ENCODE measurements around the gene PRDM15. TPM values are rescaled to one million over a fixed set of nuclear protein-coding genes. Genes with fewer than 3 reads are reported as not detected.

The PRDM15 gene
- total and polyA plus RNA-seq, 2 donors (not counting 3 experiments of a cell fraction or from before 2014, with no cell fraction given), result 11.8 to 12.9 TPM

DNA sequence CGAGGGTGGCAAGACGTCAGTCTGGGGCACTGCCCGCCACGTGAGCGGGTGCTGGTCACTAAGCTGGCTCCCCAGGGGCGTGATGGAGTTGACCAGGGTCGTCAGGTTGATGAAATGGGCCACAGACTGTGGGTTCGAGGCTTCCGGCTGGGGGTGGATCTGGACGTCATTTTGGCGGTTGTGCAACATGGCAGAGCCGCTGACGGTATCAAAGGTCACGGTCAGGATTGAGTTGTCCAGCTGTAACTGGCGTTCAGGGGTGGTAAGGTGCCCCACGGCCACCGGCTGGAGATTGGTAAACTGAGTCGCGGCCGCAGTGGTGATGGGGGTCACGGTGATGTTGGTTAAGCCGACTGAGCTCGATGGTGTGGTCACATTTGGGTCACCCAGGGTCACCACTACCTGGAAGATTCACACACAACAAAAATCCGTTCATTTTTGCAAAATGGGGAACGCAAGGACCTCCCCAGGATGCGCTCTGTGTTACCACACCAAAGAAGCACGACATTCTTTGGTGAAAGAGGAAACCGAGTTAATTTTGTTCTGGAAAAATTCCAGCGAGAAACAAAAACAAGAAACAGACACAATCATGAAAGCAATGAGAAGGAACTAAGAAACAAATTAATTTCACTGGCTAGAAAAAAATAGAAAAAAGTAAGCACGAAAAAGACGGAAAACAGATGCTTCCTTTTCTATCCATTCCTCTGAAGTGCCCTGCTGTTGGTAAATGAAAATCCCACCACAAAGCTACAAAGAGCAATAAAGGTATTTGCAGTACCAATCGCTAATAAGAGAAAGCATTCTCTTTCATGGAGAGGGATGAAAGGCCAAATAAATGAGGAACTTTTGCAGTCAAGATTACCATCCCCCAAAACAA lies 77.6 kb downstream of the PRDM15 start:
- no TSS peak for BruUV-seq (replicated peaks)
- H3K27me3 ChIP-seq (ENCODE audit: control insufficient read depth in 2 of 2, insufficient read depth in 2 of 2, low read length in 2 of 2), result no peaks in the 10 kb centered on the region
- H3K9me3 ChIP-seq (replicated peaks; ENCODE audit: control insufficient read depth, insufficient read depth, low read length), result no peaks in the 10 kb centered on the region
- CTCF ChIA-PET, result interaction anchor here (1.8 kb wide), 1 partner anchor 15 kb away, joined by 5 read pairs; no protein-coding TSS in a partner anchor
- no peak overlapping the region for H3K4me2 ChIP-seq (ENCODE audit: insufficient read depth, low read length)
- dilution Hi-C loops (cut with MboI; ENCODE audit: extremely low pct_ligation_motif_present, low sequenced_read_pairs), result no loop called here
- H3K9me1 ChIP-seq (replicated peaks; ENCODE audit: control insufficient read depth, extremely low read depth, insufficient read depth, low read length), result no peaks in the 10 kb centered on the region
- no peak overlapping the region for H3K9ac ChIP-seq (replicated peaks; ENCODE audit: extremely low read depth, insufficient read depth, low read length)
- intact Hi-C loops (cut with micrococcal nuclease), result no loop called here
- H3K4me3 ChIP-seq (replicated peaks in 1 of 3; ENCODE audit: insufficient read depth in 1 of 3, low read depth in 1 of 3, low read length in 3 of 3), result no peak overlapping the region
- no peak overlapping the region for H2AFZ ChIP-seq (ENCODE audit: low read depth, low read length)
- peaks cover 0 to 11% of the 10 kb centered on the region in 2 experiments for H3K36me3 ChIP-seq (ENCODE audit: control insufficient read depth in 2 of 2, extremely low read depth in 1 of 2, insufficient read depth in 2 of 2, low read length in 2 of 2)
- POLR2A ChIA-PET, result no interaction called here
- no peak for DNase-seq (ENCODE audit: low read depth, low spot score)
- FAIRE-seq, result no peak
- no peaks in the 10 kb centered on the region for H3K4me1 ChIP-seq (ENCODE audit: control insufficient read depth, extremely low read depth, insufficient read depth, low read length)
- no peak for TF ChIP-seq MYC (IDR thresholded peaks at IDR 0.05; ENCODE audit: low read depth, low read length)
- no peak for TF ChIP-seq POLR2AphosphoS5 (IDR thresholded peaks at IDR 0.05; ENCODE audit: insufficient read depth, low read depth, low read length)
- no peak for TF ChIP-seq FOS (IDR thresholded peaks at IDR 0.05; ENCODE audit: borderline replicate concordance, insufficient read depth, low read length)
- no peak for TF ChIP-seq JUN (IDR thresholded peaks at IDR 0.05; ENCODE audit: borderline replicate concordance, insufficient read depth, insufficient read length, low read depth)
- no peak for TF ChIP-seq GATA2 (IDR thresholded peaks at IDR 0.05; ENCODE audit: insufficient read depth, insufficient read length, low read depth, low read length)
- TF ChIP-seq EZH2 (IDR thresholded peaks at IDR 0.05; ENCODE audit: borderline replicate concordance, low read depth, low read length, severe bottlenecking), result no peak
- TF ChIP-seq, protein P1, sequence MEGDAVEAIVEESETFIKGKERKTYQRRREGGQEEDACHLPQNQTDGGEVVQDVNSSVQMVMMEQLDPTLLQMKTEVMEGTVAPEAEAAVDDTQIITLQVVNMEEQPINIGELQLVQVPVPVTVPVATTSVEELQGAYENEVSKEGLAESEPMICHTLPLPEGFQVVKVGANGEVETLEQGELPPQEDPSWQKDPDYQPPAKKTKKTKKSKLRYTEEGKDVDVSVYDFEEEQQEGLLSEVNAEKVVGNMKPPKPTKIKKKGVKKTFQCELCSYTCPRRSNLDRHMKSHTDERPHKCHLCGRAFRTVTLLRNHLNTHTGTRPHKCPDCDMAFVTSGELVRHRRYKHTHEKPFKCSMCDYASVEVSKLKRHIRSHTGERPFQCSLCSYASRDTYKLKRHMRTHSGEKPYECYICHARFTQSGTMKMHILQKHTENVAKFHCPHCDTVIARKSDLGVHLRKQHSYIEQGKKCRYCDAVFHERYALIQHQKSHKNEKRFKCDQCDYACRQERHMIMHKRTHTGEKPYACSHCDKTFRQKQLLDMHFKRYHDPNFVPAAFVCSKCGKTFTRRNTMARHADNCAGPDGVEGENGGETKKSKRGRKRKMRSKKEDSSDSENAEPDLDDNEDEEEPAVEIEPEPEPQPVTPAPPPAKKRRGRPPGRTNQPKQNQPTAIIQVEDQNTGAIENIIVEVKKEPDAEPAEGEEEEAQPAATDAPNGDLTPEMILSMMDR (IDR thresholded peaks at IDR 0.05; ENCODE audit: extremely low read depth in 1 of 2, insufficient read depth in 1 of 2, low read depth in 1 of 2, low read length in 2 of 2), result no peak
- TF ChIP-seq POLR2A (IDR thresholded peaks at IDR 0.05; ENCODE audit: low read depth, low read length), result no peak
- TF ChIP-seq, protein P2, sequence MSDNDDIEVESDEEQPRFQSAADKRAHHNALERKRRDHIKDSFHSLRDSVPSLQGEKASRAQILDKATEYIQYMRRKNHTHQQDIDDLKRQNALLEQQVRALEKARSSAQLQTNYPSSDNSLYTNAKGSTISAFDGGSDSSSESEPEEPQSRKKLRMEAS (IDR thresholded peaks at IDR 0.05; ENCODE audit: insufficient read depth, insufficient read length), result no peak
- no peaks in the 10 kb centered on the region for H4K20me1 ChIP-seq (replicated peaks; ENCODE audit: control insufficient read depth, extremely low read depth, insufficient read depth, low read length)
- no peak overlapping the region for H3K27ac ChIP-seq (ENCODE audit: insufficient read depth, low read depth, low read length)
- no peaks in the 10 kb centered on the region for H3K79me2 ChIP-seq (ENCODE audit: control insufficient read depth, insufficient read depth, low read length)
